ENCODE measurements around the gene TAAR6.

DNA sequence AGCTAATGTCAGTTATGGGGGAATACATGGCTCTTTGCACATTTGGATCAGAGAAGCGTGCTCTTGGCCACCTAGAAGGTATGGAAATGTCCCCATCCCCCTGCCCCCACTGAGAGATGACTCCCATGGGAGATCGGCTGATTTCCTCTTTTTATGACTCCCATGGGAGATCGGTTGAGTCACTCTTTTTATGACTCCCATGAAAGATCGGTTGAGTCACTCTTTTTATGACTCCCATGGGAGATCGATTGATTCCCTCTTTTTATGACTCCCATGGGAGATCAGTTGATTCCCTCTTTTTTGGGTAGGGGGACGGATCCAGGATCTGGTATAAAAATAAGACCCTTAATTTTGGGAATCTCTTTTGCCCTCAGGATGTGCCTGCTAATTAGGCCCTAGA is 42.3 kb upstream of the TAAR6 start:
- no peak for TF ChIP-seq EZH2phosphoT487 (conservative IDR thresholded peaks at IDR 0.05; ENCODE audit: low read length)
- TF ChIP-seq, protein P1, sequence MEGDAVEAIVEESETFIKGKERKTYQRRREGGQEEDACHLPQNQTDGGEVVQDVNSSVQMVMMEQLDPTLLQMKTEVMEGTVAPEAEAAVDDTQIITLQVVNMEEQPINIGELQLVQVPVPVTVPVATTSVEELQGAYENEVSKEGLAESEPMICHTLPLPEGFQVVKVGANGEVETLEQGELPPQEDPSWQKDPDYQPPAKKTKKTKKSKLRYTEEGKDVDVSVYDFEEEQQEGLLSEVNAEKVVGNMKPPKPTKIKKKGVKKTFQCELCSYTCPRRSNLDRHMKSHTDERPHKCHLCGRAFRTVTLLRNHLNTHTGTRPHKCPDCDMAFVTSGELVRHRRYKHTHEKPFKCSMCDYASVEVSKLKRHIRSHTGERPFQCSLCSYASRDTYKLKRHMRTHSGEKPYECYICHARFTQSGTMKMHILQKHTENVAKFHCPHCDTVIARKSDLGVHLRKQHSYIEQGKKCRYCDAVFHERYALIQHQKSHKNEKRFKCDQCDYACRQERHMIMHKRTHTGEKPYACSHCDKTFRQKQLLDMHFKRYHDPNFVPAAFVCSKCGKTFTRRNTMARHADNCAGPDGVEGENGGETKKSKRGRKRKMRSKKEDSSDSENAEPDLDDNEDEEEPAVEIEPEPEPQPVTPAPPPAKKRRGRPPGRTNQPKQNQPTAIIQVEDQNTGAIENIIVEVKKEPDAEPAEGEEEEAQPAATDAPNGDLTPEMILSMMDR (IDR thresholded peaks at IDR 0.05; ENCODE audit: insufficient read depth, low read length, poor library complexity, severe bottlenecking) = no peak
